Ishikawa (cell line): ENCODE data around the gene BRWD1.

Experiments used
- CEBPB ChIP-seq: IDR thresholded peaks from 2 replicates; pipeline ENCODE4 v1.6.1; 2012
- CREB1 ChIP-seq: IDR thresholded peaks from 2 replicates; pipeline ENCODE4 v1.6.1; 2012; ENCODE audit warnings: low read depth
- EGR1 ChIP-seq: IDR thresholded peaks from 2 replicates; pipeline ENCODE4 v1.6.1; 2012
- EP300 ChIP-seq: IDR thresholded peaks from 2 replicates; pipeline ENCODE4 v1.6.1; 2012; ENCODE audit warnings: borderline replicate concordance
- FOXM1 ChIP-seq: IDR thresholded peaks from 2 replicates; pipeline ENCODE4 v1.6.1; 2012; ENCODE audit warnings: low read depth, borderline replicate concordance
- NFIC ChIP-seq: IDR thresholded peaks from 2 replicates; pipeline ENCODE4 v1.6.1; 2012
- RAD21 ChIP-seq: IDR thresholded peaks from 2 replicates; pipeline ENCODE4 v1.6.1; 2012; ENCODE audit warnings: low read depth
- REST ChIP-seq: IDR thresholded peaks from 2 replicates; pipeline ENCODE4 v1.6.1; 2012; ENCODE audit warnings: low read depth, mild to moderate bottlenecking
- TAF1 ChIP-seq: IDR thresholded peaks from 2 replicates; pipeline ENCODE4 v1.6.1; 2012; ENCODE audit warnings: low read depth, mild to moderate bottlenecking
- TCF12 ChIP-seq: IDR thresholded peaks from 2 replicates; pipeline ENCODE4 v1.6.1; 2012; ENCODE audit warnings: low read depth
- TEAD4 ChIP-seq: IDR thresholded peaks from 2 replicates; pipeline ENCODE4 v1.6.1; 2012
- YY1 ChIP-seq: IDR thresholded peaks from 2 replicates; pipeline ENCODE4 v1.6.1; 2012; ENCODE audit warnings: low read depth
- ZBTB7A ChIP-seq: IDR thresholded peaks from 2 replicates; pipeline ENCODE4 v1.6.1; 2012; ENCODE audit warnings: low read depth
- TF ChIP-seq, protein P1 (sequence below): IDR thresholded peaks from 2 replicates; pipeline ENCODE4 v1.6.1; 2012
- TF ChIP-seq, protein P2 (sequence below): IDR thresholded peaks from 2 replicates; pipeline ENCODE4 v1.6.1; 2012

Gene BRWD1

GRCh38 chr21:39350094-39351005 lies 36.9 kb upstream of the BRWD1 start:
- no peak for TF ChIP-seq RAD21
- no peak for TF ChIP-seq REST
- TF ChIP-seq CEBPB: no peak
- TF ChIP-seq CREB1: no peak
- no peak for TF ChIP-seq TAF1
- TF ChIP-seq FOXM1: no peak
- TF ChIP-seq EGR1: no peak
- TF ChIP-seq YY1: no peak
- TF ChIP-seq, protein P1, sequence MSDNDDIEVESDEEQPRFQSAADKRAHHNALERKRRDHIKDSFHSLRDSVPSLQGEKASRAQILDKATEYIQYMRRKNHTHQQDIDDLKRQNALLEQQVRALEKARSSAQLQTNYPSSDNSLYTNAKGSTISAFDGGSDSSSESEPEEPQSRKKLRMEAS: no peak
- no peak for TF ChIP-seq TEAD4
- no peak for TF ChIP-seq EP300
- TF ChIP-seq ZBTB7A: no peak
- no peak for TF ChIP-seq TCF12
- TF ChIP-seq, protein P2, sequence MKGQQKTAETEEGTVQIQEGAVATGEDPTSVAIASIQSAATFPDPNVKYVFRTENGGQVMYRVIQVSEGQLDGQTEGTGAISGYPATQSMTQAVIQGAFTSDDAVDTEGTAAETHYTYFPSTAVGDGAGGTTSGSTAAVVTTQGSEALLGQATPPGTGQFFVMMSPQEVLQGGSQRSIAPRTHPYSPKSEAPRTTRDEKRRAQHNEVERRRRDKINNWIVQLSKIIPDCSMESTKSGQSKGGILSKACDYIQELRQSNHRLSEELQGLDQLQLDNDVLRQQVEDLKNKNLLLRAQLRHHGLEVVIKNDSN: no peak

GRCh38 chr21:39349211-39350093 lies 36.0 kb upstream of the BRWD1 start:
- TF ChIP-seq NFIC (no peak), YY1 (no peak), CREB1 (peak; percentile 33; the same call in 1 of the 2 replicates), EP300 (no peak), RAD21 (no peak), FOXM1 (no peak), TAF1 (no peak), TEAD4 (no peak), REST (no peak), ZBTB7A (no peak; the same call in 1 of the 2 replicates), CEBPB (no peak), EGR1 (no peak), TCF12 (no peak)
- TF ChIP-seq, protein P1: peak; percentile 45
- TF ChIP-seq, protein P2: peak; percentile 96

GRCh38 chr21:39348355-39349210 lies 35.2 kb upstream of the BRWD1 start, which contains the start of gene HMGN1:
TSS of gene HMGN1 (minus strand) at chr21:39349088. CDS start at chr21:39348917, 171 bp downstream.
- 0 out of 2 replicates have a peak, but pooled peaks have one; percentile 4 for TF ChIP-seq REST
- TF ChIP-seq, protein P2: no peak
- TF ChIP-seq NFIC: no peak
- TF ChIP-seq, protein P1: peak; percentile 62
- no peak for TF ChIP-seq TCF12
- TF ChIP-seq ZBTB7A: 0 out of 2 replicates have a peak, but pooled peaks have one; percentile 36
- TF ChIP-seq EP300: no peak
- TF ChIP-seq TEAD4: 0 out of 2 replicates have a peak, but pooled peaks have one; percentile 20
- TF ChIP-seq CEBPB: no peak
- no peak for TF ChIP-seq FOXM1
- peak; percentile 68; the same call in 1 of the 2 replicates for TF ChIP-seq TAF1
- no peak for TF ChIP-seq YY1
- TF ChIP-seq CREB1: no peak; the same call in 1 of the 2 replicates
- TF ChIP-seq RAD21: no peak
- TF ChIP-seq EGR1: peak; percentile 93
